Activated T-helper 9 cell treated with anti-CD3 and anti-CD28 coated beads, Interleukin-2, amount 50 U/mL, for 16 hours (primary cell): ENCODE results near the gene IL10RA.
"Not testable (repeated sequence)": the region's sequence is repeated elsewhere in the genome, so short reads cannot be mapped to it uniquely, and the experiment has no call there.

Experiments used
- DNase-seq: peaks from one replicate; pipeline ENCODE4 v3.0.0-alpha.2; 2020; ENCODE audit warnings: low read depth

The IL10RA gene

GRCh38 chr11:117985953-117986887 is at the start of gene IL10RA:
Gene IL10RA, plus strand, starts transcription at chr11:117986394. Its CDS starts 74 bp downstream, at chr11:117986468.
- peak; percentile 78 for DNase-seq

GRCh38 chr11:117936973-117937372 is 49.2 kb upstream of the IL10RA start:
- no peak for DNase-seq

- DNase-seq = no peak
Measured at GRCh38 chr11:117940736-117941135, 45.5 kb upstream of the IL10RA start.

- no peak for DNase-seq
Measured at GRCh38 chr11:117941163-117941707, 45.0 kb upstream of the IL10RA start.

- DNase-seq = no peak
Measured at GRCh38 chr11:117941976-117942654, 44.1 kb upstream of the IL10RA start.

GRCh38 chr11:117944554-117944953 is 41.6 kb upstream of the IL10RA start:
- DNase-seq = no peak

- no peak for DNase-seq
Measured at GRCh38 chr11:117945047-117945810, 41.0 kb upstream of the IL10RA start.

GRCh38 chr11:117946156-117946841 is 39.9 kb upstream of the IL10RA start:
- no peak for DNase-seq

GRCh38 chr11:117946842-117947526 is 39.2 kb upstream of the IL10RA start:
- DNase-seq = peak; percentile 75

- DNase-seq = not testable (repeated sequence)
Measured at GRCh38 chr11:117947751-117948150, 38.4 kb upstream of the IL10RA start.

- DNase-seq = not testable (repeated sequence)
Measured at GRCh38 chr11:117948466-117948865, 37.7 kb upstream of the IL10RA start.

GRCh38 chr11:117949062-117949461 is 37.1 kb upstream of the IL10RA start:
- DNase-seq = no peak

GRCh38 chr11:117950301-117950700 is 35.9 kb upstream of the IL10RA start:
- DNase-seq = peak; percentile 31

GRCh38 chr11:117950993-117951961 is 34.9 kb upstream of the IL10RA start:
- no peak for DNase-seq

GRCh38 chr11:117953024-117953671 is 33.0 kb upstream of the IL10RA start:
- DNase-seq = no peak

GRCh38 chr11:117958949-117959348 is 27.2 kb upstream of the IL10RA start:
- no peak for DNase-seq

- DNase-seq = no peak
Measured at GRCh38 chr11:117959438-117960149, 26.6 kb upstream of the IL10RA start.

- DNase-seq = no peak
Measured at GRCh38 chr11:117960406-117960805, 25.8 kb upstream of the IL10RA start.
